GM23248 (cell line): ENCODE data around the gene TMEM247. TPM values are rescaled to one million over a fixed set of nuclear protein-coding genes. Genes with fewer than 3 reads are reported as not detected.

Experiments
- DNase-seq: peaks from one replicate; pipeline ENCODE4 v3.0.0-alpha.2; 2015
- H2AFZ ChIP-seq: fragments of 200-600 bp; sonication (generic); 2 replicates; pipeline ENCODE4 v1.6.1; 2016; ENCODE audit warnings: antibody characterized with exemption
- H3F3A ChIP-seq: fragments of 200-600 bp; sonication (generic); 2 replicates; pipeline ENCODE4 v1.6.1; 2016; ENCODE audit warnings: mild to moderate bottlenecking, antibody characterized with exemption, mixed run types; ENCODE audit not compliant: insufficient read depth
- H3K27ac ChIP-seq: fragments of 200-600 bp; sonication (generic); 2 replicates; pipeline ENCODE4 v1.5.1; 2016; ENCODE audit warnings: mild to moderate bottlenecking
- H3K27me3 ChIP-seq: fragments of 200-600 bp; sonication (generic); replicated peaks from 2 replicates; pipeline ENCODE4 v1.6.1; 2016; ENCODE audit warnings: mild to moderate bottlenecking; ENCODE audit not compliant: insufficient read depth
- H3K36me3 ChIP-seq: fragments of 200-600 bp; sonication (generic); 2 replicates; pipeline ENCODE4 v1.6.1; 2016; ENCODE audit warnings: low read depth, mild to moderate bottlenecking
- H3K4me1 ChIP-seq: fragments of 200-600 bp; sonication (generic); 2 replicates; pipeline ENCODE4 v1.6.1; 2016; ENCODE audit warnings: mild to moderate bottlenecking; ENCODE audit not compliant: insufficient read depth
- H3K4me2 ChIP-seq: fragments of 200-600 bp; sonication (generic); one replicate; pipeline ENCODE4 v1.6.1; 2016; ENCODE audit warnings: mild to moderate bottlenecking; ENCODE audit not compliant: unreplicated experiment
- H3K4me3 ChIP-seq: fragments of 200-600 bp; sonication (generic); 2 replicates; pipeline ENCODE4 v1.5.1; 2016; ENCODE audit warnings: mild to moderate bottlenecking
- H3K79me2 ChIP-seq: fragments of 200-600 bp; sonication (generic); 2 replicates; pipeline ENCODE4 v1.6.1; 2016; ENCODE audit warnings: mild to moderate bottlenecking; ENCODE audit not compliant: insufficient read depth
- H3K9ac ChIP-seq: fragments of 200-600 bp; sonication (generic); 2 replicates; pipeline ENCODE4 v1.6.1; 2016; ENCODE audit warnings: mild to moderate bottlenecking
- H3K9me2 ChIP-seq: fragments of 200-600 bp; sonication (generic); 2 replicates; pipeline ENCODE4 v1.6.1; 2016; ENCODE audit warnings: mixed run types, mild to moderate bottlenecking, moderate library complexity; ENCODE audit not compliant: insufficient read depth
- H3K9me3 ChIP-seq: fragments of 200-600 bp; sonication (generic); one replicate; pipeline ENCODE4 v1.6.1; 2017; ENCODE audit warnings: low read depth
- H4K20me1 ChIP-seq: fragments of 200-600 bp; sonication (generic); 2 replicates; pipeline ENCODE4 v1.6.0; 2016; ENCODE audit not compliant: insufficient read depth
- EZH2 ChIP-seq: fragments of 200-600 bp; sonication (generic); IDR thresholded peaks from 2 replicates; pipeline ENCODE4 v1.6.1; 2018; ENCODE audit warnings: antibody characterized with exemption, mild to moderate bottlenecking; ENCODE audit not compliant: insufficient read depth, poor library complexity, severe bottlenecking
- EZH2phosphoT487 ChIP-seq: fragments of 200-600 bp; sonication (generic); IDR thresholded peaks from 2 replicates; pipeline ENCODE4 v1.6.1; 2018; ENCODE audit warnings: antibody characterized with exemption, moderate library complexity, mild to moderate bottlenecking, low read depth; ENCODE audit not compliant: insufficient read depth
- WGBS, 2 experiments: methylation state at CpG; one replicate each; pipeline ENCODE4 v1.1.6; 2015 to 2017; ENCODE audit warnings: low lambda C conversion rate in 2 of 2, low coverage in 1 of 2; ENCODE audit errors: missing lambda C conversion rate in 2 of 2; 5-methylcytosine and 5-hydroxymethylcytosine counted together
- in situ Hi-C: fragments of 300-500 bp; cut with MboI; formaldehyde crosslinking; loops from 2 replicates; pipeline ENCODE4 v1.15.0; 2020
- polyA plus RNA-seq: library from polyadenylated mRNA; unstranded; fragments of >200 nt; fragmentation: Nextera tagmentation; extraction: Ambion mirVana; gene quantifications from 2 replicates; pipeline ENCODE4 v1.2.1, GENCODE V29; 2016
- total RNA-seq: library from RNA; depleted of rRNA; stranded (reverse); fragments of >200 nt; shearing (Covaris generic); gene quantifications from 2 replicates; pipeline ENCODE4 v1.2.3, GENCODE V29; 2014; rRNA removed

Gene TMEM247
- total RNA-seq (not detected in 2 replicates), polyA plus RNA-seq (not detected in 2 replicates)

DNA sequence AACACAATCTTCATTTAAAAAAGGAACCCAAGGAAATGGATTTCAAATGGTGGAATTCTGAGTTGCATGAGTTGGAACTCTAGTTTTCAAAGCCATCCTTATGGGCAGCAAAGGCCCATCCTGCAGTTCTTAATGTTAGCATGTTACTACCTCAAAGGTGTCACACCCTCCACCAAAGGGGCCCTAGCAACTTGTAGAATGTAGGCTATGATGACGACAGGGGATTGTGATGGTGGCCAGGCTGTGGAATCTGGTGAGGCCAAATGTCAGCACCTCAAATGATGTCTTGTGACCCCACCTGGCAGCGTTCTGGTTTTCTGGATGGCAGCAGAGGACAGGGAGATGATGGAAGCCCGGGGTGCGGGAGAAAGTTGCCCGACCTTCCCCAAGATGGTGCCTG is at the start of gene TMEM247:
TSS of gene TMEM247 (plus strand) at position 301 of the 400 bp plus-strand sequence.
- no peaks in the 10 kb centered on the region for H3K79me2 ChIP-seq
- H3K9me3 ChIP-seq = no peaks in the 10 kb centered on the region
- no peak within 1 kb of the TSS for H3K4me3 ChIP-seq
- H3K27me3 ChIP-seq = no peaks in the 10 kb centered on the region
- TF ChIP-seq EZH2phosphoT487 (no peak), EZH2 (no peak)
- no peak within 1 kb of the TSS for H2AFZ ChIP-seq
- peaks cover 15% of the 10 kb centered on the region for H3F3A ChIP-seq
- no peak within 1 kb of the TSS for H3K9ac ChIP-seq
- peaks cover 13% of the 10 kb centered on the region for H3K4me1 ChIP-seq
- H3K4me2 ChIP-seq = no peak within 1 kb of the TSS
- H4K20me1 ChIP-seq = no peaks in the 10 kb centered on the region
- H3K36me3 ChIP-seq = no peaks in the 10 kb centered on the region
- no peak for DNase-seq
- in situ Hi-C loops = no loop called here
- H3K9me2 ChIP-seq = no peaks in the 10 kb centered on the region
- 93% methylated on average over 5 of the region's 5 CpGs for WGBS, 2 experiments
- no peak within 1 kb of the TSS for H3K27ac ChIP-seq

- Histone ChIP-seq H3K79me2 (no peaks in the 10 kb centered on the region), H3K4me2 (no peak overlapping the region), H3K4me3 (no peak overlapping the region), H2AFZ (no peak overlapping the region), H3K9me3 (no peaks in the 10 kb centered on the region), H3K27ac (no peak overlapping the region), H4K20me1 (no peaks in the 10 kb centered on the region), H3K4me1 (0 out of 2 replicates have a peak, but pooled peaks cover 5% of the 10 kb centered on the region), H3K36me3 (no peaks in the 10 kb centered on the region), H3K27me3 (no peaks in the 10 kb centered on the region), H3K9me2 (no peaks in the 10 kb centered on the region), H3F3A (no peaks in the 10 kb centered on the region), H3K9ac (no peak overlapping the region)
- 67 to 83% methylated on average over 1 of the region's 1 CpG for WGBS, 2 experiments
- in situ Hi-C loops = no loop called here
- no peak for DNase-seq
- TF ChIP-seq EZH2phosphoT487 (no peak), EZH2 (no peak)
Measured at GRCh38 chr2:46430413-46430812, 49.0 kb upstream of the TMEM247 start.

GRCh38 chr2:46430992-46431391 is 48.4 kb upstream of the TMEM247 start:
- no peak overlapping the region for H3K9ac ChIP-seq
- H3K36me3 ChIP-seq = no peaks in the 10 kb centered on the region
- H3F3A ChIP-seq = no peaks in the 10 kb centered on the region
- no peak for DNase-seq
- no peak overlapping the region for H3K4me3 ChIP-seq
- no peak overlapping the region for H2AFZ ChIP-seq
- no peak overlapping the region for H3K4me2 ChIP-seq
- H3K79me2 ChIP-seq = no peaks in the 10 kb centered on the region
- H3K9me3 ChIP-seq = no peaks in the 10 kb centered on the region
- 0 out of 2 replicates have a peak, but pooled peaks cover 5% of the 10 kb centered on the region for H3K4me1 ChIP-seq
- TF ChIP-seq EZH2 (no peak), EZH2phosphoT487 (no peak)
- no peaks in the 10 kb centered on the region for H3K9me2 ChIP-seq
- no peaks in the 10 kb centered on the region for H4K20me1 ChIP-seq
- 94 to 97% methylated on average over 1 of the region's 1 CpG for WGBS, 2 experiments
- no peak overlapping the region for H3K27ac ChIP-seq
- in situ Hi-C loops = no loop called here
- no peaks in the 10 kb centered on the region for H3K27me3 ChIP-seq

GRCh38 chr2:46431481-46432235 is 47.7 kb upstream of the TMEM247 start:
- Histone ChIP-seq H3K27ac (no peak overlapping the region), H3K9me2 (no peaks in the 10 kb centered on the region), H3K79me2 (no peaks in the 10 kb centered on the region), H3K9ac (no peak overlapping the region), H3K4me1 (0 out of 2 replicates have a peak, but pooled peaks cover 5% of the 10 kb centered on the region), H3K27me3 (no peaks in the 10 kb centered on the region), H4K20me1 (no peaks in the 10 kb centered on the region), H3K4me3 (no peak overlapping the region), H3K9me3 (no peaks in the 10 kb centered on the region), H3K4me2 (no peak overlapping the region), H3K36me3 (no peaks in the 10 kb centered on the region), H3F3A (no peaks in the 10 kb centered on the region), H2AFZ (no peak overlapping the region)
- in situ Hi-C loops = no loop called here
- no peak for TF ChIP-seq EZH2
- TF ChIP-seq EZH2phosphoT487 = no peak
- 76% methylated on average over 5 of the region's 5 CpGs for WGBS, 2 experiments
- peak; percentile 68 for DNase-seq
